HG02623 (cell line): ENCODE data around the gene TLR2.

ENCODE experiments used
- ATAC-seq: cut with Tn5 transposase; IDR thresholded peaks from one replicate; pipeline ENCODE4 v1.9.1; 2021; ENCODE audit warnings: moderate library complexity; ENCODE audit not compliant: unreplicated experiment

Gene TLR2

DNA sequence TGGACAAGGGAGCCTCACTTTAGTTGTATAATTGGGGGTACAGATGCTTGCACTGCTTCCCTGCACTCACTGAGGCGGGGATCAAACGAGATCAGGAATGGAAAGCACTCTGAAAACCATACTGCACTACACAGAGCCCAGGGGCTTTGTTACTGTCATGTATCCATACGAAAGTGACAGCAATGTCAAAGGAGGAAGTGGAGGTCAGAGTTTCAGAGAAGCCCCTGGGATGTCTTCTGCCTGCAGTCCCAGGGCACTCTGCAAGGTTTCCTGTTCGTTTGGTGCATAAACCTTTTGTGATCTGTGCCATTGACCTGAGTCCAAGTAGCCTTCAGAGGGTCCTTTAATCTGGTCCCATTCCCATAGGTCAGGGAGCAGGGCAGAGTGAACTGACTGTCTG lies 44.6 kb downstream of the TLR2 start:
- ATAC-seq, result peak; percentile 55

DNA sequence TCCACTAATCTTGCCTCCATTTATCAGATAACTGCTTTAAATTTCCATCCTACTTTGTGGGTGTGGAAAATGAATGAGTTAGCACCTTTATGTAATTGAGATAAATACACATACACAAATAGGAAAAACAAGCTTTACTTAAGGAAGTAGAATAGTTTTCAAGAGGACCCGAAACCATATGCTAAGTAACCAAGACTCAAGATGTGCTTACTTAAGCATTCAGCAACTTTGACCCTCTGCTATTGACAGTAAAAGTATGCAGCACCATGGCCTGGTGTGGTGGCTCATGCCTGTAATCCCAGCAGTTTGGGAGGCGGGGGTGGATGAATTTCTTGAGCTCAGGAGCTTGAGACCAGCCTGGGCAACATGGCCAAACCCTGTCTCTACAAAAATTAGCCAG lies 45.8 kb downstream of the TLR2 start:
- no peak for ATAC-seq

DNA sequence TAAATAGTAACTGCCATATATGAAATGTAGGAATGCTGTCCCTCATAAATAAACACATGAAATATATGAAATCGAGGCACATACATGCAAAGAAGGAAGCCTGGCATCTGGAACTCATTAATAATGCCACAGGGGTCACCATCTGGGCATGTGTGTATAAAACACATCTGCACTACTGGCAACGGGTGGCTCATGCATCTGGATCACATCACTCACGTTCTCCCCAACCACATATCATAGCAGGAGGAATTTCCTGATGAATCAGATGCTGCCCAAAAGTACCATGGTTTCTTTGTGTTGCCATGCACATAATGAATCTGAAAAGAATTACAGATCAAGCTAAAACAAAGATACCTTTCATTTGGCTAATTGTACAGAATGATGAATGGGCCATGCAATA lies 47.2 kb downstream of the TLR2 start:
- ATAC-seq, result no peak

DNA sequence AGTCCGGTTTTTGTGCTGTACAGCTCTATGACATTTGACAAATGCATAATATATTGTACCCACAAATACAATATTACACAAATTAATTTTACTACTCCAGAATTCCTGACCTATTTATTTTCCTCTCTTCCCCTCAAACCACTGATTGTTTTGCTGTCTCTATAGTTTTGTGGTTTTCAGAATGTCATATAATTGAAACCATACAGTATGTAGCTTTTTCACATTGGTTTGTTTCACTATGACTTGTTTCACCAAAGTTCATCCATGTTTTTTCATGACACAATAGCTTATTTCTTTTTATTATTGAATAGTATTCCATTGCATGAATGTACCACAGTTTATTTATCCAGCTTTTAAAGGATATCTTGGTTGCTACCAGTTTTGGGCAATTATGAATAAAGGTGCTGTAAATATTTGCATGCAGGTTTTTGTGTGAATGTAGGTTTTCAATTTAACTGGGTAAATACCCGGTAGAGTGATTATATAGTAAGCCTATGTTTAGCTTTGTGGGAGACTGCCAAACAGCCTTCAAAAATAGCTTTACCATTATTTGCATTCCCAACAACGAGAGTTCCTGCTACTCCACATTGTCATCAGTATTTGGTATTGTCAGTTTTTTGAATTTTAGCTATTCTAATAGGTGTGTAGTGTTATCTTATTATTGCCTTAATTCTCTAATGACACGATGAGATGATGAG lies 49.8 kb downstream of the TLR2 start:
- ATAC-seq, result no peak

DNA sequence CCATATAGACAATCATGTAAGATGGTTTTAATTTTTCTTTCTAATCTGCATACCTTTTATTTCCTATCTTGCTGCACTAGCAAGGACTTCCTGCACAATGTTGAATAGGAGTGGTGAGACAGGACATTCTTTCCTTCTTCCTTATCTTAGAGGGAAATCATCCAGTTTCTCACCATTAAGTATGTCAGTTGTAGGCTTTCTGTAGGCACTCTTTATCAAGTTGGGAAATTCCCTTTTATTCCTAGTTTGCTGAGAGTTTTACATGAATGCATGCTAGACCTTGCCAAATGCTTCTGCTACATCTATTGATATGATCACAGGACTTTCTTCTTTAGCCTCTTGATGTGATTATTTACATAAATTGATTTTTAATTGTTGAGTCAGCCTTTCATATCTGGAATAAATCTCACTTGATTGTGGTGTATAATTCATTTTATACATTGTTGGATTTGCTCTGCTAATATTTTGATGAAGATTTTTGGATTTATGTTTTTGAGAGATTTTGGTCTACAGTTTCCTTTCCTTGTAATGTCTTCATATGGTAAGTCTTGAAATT lies 51.9 kb downstream of the TLR2 start:
- no peak for ATAC-seq

DNA sequence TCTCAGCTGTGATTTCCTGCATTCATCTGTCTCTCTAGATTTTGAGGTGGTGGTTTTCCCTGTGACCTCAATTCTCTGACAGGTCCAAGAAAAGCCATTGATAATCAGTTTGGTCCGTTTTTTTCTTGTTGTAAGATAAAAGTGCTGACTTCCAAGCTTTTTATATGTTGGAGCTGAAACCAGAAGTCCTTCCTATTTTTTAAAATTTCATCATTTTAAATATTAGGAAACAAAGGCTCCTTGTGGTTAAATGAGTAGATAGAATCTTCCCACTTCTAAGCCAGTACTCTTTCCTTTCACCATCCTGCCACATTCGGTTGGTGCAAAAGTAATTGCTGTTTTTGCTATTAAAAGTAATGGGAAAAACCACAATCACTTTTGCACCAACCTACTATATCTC lies 57.5 kb downstream of the TLR2 start:
- ATAC-seq, result no peak

DNA sequence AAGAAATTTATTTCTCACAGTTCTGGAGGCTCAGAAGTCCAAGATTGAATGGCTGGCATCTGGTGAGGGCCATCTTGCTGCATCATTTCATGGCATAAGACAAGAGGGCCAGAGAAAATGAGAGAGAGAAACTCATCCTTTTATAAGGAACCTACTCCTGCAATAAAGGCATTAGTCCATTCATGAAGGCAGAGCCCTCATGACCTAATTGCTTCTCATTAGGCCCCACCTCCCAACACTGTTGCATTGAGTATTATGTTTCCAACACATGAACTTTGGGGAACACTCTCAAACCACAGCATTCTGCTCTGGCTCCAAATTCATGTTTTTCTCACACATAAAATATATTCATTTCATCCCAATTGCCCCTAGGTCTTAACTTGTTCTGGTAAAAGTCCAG lies 61.6 kb downstream of the TLR2 start:
- no peak for ATAC-seq

DNA sequence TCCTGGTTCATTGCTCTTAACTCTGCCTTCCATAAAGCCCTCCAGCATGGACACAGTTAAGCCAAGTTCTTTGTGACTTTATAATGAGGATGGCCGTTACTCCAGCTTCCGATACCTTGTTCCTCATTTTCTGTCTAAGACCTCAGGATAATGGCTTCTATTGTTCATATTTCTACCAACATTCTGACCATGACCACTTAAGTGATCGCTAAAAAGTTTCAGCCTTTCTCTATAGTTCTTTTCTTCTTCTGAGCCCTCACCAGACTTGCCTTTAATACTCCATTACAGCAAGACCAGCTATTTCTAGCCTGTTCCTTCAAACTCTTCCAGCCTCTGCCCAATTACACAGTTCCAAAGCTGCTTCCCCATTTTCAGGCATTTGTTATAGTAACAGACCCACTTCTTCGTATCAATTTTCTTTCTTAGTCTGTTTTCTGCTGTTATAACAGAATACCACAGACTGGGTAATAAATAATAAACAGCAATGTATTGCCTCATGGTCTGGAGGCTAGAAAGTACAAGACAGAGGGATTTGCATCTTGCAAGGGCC lies 63.4 kb downstream of the TLR2 start:
- no peak for ATAC-seq

DNA sequence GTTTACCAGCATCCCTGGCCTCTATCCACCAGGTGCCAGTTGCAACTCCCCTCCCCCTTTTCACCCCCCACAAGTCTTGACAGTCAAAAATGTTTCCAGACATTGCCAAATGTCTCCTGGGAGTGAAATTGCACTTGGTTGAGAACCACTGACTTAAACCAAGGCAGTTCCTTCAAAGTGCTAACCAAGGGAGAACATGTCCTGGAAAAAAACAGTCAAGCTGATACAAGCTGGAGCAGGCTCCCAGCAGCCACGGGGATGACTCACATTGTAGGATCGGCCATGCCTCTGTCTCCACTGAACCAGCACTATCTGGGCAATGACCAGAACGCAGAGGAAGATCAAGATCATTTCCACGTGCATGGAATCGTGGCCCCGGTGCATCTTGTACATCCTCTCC lies 64.3 kb downstream of the TLR2 start:
- ATAC-seq, result no peak

DNA sequence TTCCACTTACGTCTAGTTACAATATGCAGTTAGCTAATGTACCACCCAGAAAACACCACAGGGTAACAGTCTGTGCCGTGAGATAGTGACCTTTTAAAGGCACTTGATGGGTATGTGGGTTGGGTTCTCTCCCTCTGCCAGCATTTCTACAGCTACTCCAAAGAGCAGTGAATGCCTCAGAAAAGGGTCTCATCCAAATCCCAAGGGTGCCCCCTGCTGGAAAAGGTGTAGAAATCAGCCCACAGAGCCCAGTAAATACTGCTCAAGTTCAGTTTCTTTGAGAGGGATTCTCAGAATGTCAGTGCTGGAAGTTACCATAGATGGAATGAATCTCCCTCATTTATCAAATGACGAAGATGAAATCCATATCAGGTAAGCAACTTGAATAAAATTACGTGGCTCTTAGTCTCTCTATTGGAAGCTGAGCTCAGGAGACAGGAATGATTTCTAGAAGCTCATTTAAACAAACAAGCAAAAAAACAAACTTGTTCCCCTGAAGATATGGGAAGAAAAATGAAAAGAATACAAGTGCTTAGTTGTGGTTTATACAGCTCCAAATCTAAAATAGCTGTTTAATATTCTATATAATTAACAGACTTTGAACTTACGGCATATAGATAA lies 66.2 kb downstream of the TLR2 start:
- ATAC-seq, result peak; percentile 75

DNA sequence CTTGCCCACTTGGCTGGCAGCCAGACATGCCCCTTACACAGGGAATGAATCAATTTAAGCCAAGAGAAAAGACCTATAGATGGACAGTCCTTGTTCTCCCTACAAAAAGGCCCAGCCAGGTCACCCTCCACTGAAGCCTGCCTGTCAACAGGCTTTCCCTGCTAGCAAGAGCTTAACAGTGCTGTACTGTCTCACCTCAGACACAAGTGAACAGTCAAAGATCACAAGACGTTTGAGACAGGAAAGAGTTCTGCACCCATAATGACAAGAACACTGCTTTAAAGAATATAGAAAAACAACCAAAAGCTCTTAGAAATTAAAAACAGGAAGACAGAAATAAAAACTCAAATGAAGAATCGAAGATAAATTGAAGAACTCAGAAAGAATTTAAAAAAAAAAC lies 71.1 kb downstream of the TLR2 start:
- ATAC-seq, result no peak
